ENCODE results near the gene OSBPL10.

- TF ChIP-seq CTCF (IDR thresholded peaks at IDR 0.05) = no peak
- no peak for TF ChIP-seq POLR2A (IDR thresholded peaks at IDR 0.05)
Observed at GRCh38 chr3:31754575-31755278, 226.3 kb downstream of the OSBPL10 start.
